GM18502 (cell line): Measurements from ENCODE around the gene CELF4.
"Not testable (repeated sequence)": the region's sequence is repeated elsewhere in the genome, so short reads cannot be mapped to it uniquely, and the experiment has no call there.

Experiments used
- ATAC-seq: cut with Tn5 transposase; IDR thresholded peaks from one replicate; pipeline ENCODE4 v1.9.1; 2021; ENCODE audit warnings: mild to moderate bottlenecking; ENCODE audit not compliant: unreplicated experiment, poor library complexity

Gene CELF4

GRCh38 chr18:37380546-37381110 lies 185.0 kb downstream of the CELF4 start:
- ATAC-seq = no peak

- ATAC-seq = no peak
These were observed 187.1 kb downstream of the CELF4 start for GRCh38 chr18:37378336-37379010.

DNA sequence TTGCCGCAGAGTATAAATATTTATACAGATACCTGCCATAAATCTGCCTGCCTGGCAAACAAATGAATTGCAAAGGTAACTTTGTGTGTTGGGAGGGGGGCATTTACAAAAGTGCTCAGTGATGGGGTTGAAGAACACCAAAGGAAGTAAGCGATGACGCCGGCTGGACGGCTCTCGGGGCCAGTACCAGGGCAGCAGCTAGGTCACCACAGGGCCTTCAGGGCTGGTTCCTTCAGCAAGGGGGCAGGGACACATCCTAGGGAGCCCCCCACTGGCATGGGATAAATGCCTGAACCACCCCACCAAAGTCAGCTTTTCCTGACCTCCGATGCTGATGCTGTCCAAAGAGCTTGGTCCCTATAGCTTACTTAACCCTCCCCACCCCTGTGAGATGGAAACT lies 190.4 kb downstream of the CELF4 start:
- ATAC-seq = no peak

GRCh38 chr18:37368110-37368954 lies 197.3 kb downstream of the CELF4 start:
- no peak for ATAC-seq

GRCh38 chr18:37364237-37364636 lies 201.4 kb downstream of the CELF4 start:
- ATAC-seq = no peak

- no peak for ATAC-seq
These were observed 203.3 kb downstream of the CELF4 start for GRCh38 chr18:37362158-37362890.

- no peak for ATAC-seq
These were observed 204.1 kb downstream of the CELF4 start for GRCh38 chr18:37361335-37362157.

- ATAC-seq = not testable (repeated sequence)
These were observed 207.5 kb downstream of the CELF4 start for GRCh38 chr18:37358061-37358460.

GRCh38 chr18:37355772-37356171 lies 209.8 kb downstream of the CELF4 start:
- ATAC-seq = no peak

- no peak for ATAC-seq
These were observed 214.5 kb downstream of the CELF4 start for GRCh38 chr18:37351110-37351509.

GRCh38 chr18:37348729-37349128 lies 216.9 kb downstream of the CELF4 start:
- no peak for ATAC-seq

DNA sequence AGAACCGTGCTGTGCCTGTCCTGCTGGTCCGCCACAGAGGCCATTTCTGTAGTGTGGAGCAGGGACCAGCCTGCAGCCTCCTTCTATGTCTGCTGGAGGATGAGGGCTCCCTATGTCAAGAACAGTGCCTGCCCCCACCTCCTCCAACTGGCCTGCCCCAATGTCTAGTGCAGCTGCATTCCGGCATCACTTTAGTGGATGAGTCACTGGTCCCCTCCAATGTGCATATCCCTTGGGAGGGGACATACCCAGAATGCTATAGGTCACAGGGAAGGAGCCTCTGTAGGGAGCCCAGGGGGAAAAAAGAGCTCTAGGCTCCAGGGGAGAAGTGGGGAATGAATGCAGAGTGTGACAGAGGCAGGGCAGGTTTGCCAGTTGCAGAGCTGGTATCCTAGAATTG lies 219.6 kb downstream of the CELF4 start:
- ATAC-seq = no peak

DNA sequence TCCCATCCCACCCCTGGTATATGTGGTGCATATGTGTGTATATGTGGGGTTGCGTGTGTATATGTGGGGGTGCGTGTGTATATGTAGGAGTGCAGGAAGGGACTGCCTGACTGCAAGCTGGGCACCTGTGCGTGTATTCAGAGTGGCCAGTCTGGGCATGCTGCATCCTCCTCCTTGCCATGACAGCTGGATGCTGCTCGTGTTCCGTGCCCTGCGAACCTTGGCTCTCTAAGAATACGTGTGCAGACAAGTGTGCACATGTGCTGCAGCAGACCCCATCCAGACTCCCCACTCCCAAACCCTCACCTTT lies 222.1 kb downstream of the CELF4 start:
- ATAC-seq = peak; percentile 25

DNA sequence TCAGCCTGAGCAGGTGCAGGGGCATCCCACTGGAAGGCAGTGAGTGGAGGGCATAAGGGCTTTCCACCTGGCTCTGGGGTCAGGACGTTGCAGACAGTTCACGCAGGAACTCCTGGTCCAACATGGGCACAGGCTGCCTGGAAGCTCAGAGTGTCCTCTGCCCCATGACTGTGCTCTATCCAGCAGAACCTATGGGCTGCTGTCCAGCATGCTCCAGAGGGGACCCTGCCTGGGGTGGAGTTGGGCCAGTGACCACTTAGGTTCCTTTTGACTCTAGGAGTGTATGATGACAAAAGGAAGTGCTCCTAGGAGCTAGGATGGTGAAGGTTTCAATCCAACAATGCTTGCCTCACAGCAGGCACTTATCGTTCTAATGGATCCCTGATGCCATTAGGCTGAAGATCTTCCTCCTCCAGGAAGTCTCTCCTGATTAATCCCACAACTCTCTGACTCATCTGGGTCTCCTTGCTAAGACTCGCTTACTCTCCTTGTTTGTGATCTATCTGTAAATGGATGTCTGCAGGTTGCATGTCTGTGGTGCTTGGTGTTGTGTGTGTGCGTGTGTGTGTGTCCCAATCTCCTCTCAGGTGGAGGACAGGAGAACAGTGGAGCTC lies 224.0 kb downstream of the CELF4 start:
- no peak for ATAC-seq

DNA sequence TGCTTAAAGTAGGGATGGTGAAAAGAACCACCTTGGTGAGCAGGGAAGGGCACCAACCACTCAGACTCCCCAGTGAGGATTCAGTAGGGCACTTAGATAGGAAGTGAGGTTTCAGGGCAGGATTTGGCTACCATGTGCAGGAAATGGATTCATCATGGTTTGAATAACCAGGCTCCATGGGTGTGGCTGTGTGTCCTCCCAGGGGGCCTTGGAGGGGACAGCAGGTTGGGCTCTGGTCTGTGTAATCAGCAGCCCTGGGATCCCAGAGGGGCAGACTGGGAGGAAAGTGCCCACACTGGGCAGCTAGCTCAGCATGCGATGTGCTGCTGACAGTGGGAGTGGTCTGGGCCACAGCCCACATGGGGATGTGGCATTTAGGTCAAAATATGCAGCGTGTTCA lies 224.6 kb downstream of the CELF4 start:
- no peak for ATAC-seq

DNA sequence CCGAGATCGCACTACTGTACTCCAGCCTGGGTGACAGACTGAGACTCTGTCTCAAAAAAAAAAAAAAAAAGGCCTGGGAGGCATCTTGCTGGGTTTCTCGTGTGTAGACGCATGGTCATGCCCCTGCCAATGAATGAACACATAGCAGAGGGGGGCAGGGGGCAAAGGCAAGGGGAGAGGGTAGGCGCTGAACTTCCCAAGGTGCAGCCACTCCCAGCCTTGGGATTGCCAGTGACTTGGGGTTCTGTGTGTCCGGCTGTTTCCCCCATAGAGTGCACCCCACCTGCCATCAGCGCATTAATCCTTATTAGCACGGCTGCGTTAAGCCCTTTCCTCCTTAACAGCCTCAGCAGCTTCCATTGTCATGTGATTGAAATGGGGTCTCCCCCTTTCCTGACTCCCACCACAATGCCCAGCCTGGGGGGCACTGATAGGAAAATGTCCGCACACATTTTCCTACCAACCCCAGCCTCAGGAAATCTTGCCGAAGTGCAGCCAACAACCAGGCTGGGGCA lies 225.8 kb downstream of the CELF4 start:
- no peak for ATAC-seq

GRCh38 chr18:37336568-37337285 lies 228.9 kb downstream of the CELF4 start:
- ATAC-seq = no peak

DNA sequence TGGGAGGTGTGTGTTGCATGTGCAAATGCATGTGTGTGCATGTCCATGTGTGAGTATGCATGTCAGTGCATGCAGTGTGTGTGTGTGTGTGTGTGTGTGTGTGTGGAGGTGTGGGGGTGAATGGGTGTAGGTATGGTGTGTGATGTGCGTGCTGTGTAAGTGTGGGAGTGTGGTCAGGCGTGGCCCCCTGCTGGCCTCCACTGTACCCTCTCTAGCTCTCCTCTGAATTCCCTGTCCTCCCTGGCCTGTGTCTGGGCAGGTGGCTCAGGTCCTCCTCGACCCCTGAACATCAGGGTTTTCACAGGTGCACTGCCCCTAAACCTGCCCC lies 230.2 kb downstream of the CELF4 start:
- ATAC-seq = no peak
